IMR-90 (cell line): ENCODE data around the gene TAF3. TPM values are rescaled to one million over a fixed set of nuclear protein-coding genes. Genes with fewer than 3 reads are reported as not detected.

Experiments
- ATAC-seq: fragments of 200-7000 bp; cut with Tn5 transposase; 2 replicates; pipeline ENCODE4 v1.9.1; 2020; ENCODE audit warnings: low read depth, mild to moderate bottlenecking, moderate library complexity
- BruUV-seq: library from RNA; stranded (reverse); fragments of 400-500 nt; replicated peaks from 2 replicates; lab custom pipeline; 2021; lab: Mats Ljungman, UMichigan
- CTCF ChIA-PET: fragments of 300-600 bp; formaldehyde crosslinking; extraction: SDS; loops from one replicate; lab custom pipeline; 2021; ENCODE audit warnings: antibody characterized with exemption; lab: Yijun Ruan, JAX
- POLR2A ChIA-PET: fragments of 300-600 bp; sonication (Branson Sonifier 250); formaldehyde crosslinking; loops from one replicate; lab custom pipeline; 2022; ENCODE audit warnings: antibody characterized with exemption; ENCODE audit not compliant: unreplicated experiment; lab: Charles Lee
- DNase-seq: peaks from one replicate; pipeline ENCODE4 v3.0.0; 2013
- H2AFZ ChIP-seq: replicated peaks from 2 replicates; pipeline ENCODE3; 2013; ENCODE audit warnings: low read length, mild to moderate bottlenecking; ENCODE audit not compliant: poor library complexity
- H2AK5ac ChIP-seq: 2 replicates; pipeline ENCODE4 v1.6.1; 2013; ENCODE audit warnings: low read depth, low read length, inconsistent platforms
- H2AK9ac ChIP-seq: replicated peaks from 2 replicates; pipeline ENCODE3; 2013; ENCODE audit warnings: mild to moderate bottlenecking, low read depth, low read length, moderate library complexity; ENCODE audit not compliant: poor library complexity
- H2BK120ac ChIP-seq: 2 replicates; pipeline ENCODE4 v1.6.1; 2013; ENCODE audit warnings: low read depth, low read length, inconsistent platforms
- H2BK15ac ChIP-seq: 3 replicates; pipeline ENCODE4 v1.6.1; 2013; ENCODE audit warnings: low read depth, low read length, inconsistent platforms
- H2BK20ac ChIP-seq: 2 replicates; pipeline ENCODE4 v1.6.1; 2013; ENCODE audit warnings: low read depth, mild to moderate bottlenecking, inconsistent platforms, low read length, moderate library complexity
- H2BK5ac ChIP-seq: 2 replicates; pipeline ENCODE4 v1.6.1; 2013; ENCODE audit warnings: mild to moderate bottlenecking, low read depth, low read length, inconsistent platforms; ENCODE audit not compliant: poor library complexity, severe bottlenecking
- H3K14ac ChIP-seq: replicated peaks from 2 replicates; pipeline ENCODE4 v1.6.1; 2013; ENCODE audit warnings: low read depth, low read length, inconsistent platforms
- H3K18ac ChIP-seq: 2 replicates; pipeline ENCODE4 v1.6.1; 2013; ENCODE audit warnings: low read depth, low read length, control low read depth
- H3K23ac ChIP-seq: 2 replicates; pipeline ENCODE4 v1.6.1; 2013; ENCODE audit warnings: low read depth, low read length, inconsistent platforms
- H3K27ac ChIP-seq: 2 replicates; pipeline ENCODE4 v1.5.1; 2013; ENCODE audit warnings: mild to moderate bottlenecking, control low read depth, low read length; ENCODE audit not compliant: insufficient read depth
- H3K27me3 ChIP-seq: 2 replicates; pipeline ENCODE4 v1.6.1; 2013; ENCODE audit warnings: low read length; ENCODE audit not compliant: control insufficient read depth, insufficient read depth
- H3K36me3 ChIP-seq: 2 replicates; pipeline ENCODE4 v1.6.1; 2013; ENCODE audit warnings: low read length, mixed read lengths; ENCODE audit not compliant: control insufficient read depth, insufficient read depth
- H3K4ac ChIP-seq: 2 replicates; pipeline ENCODE4 v1.6.1; 2013; ENCODE audit warnings: low read depth, low read length, inconsistent platforms
- H3K4me1 ChIP-seq: 2 replicates; pipeline ENCODE4 v1.6.1; 2013; ENCODE audit warnings: low read length, mixed read lengths; ENCODE audit not compliant: control insufficient read depth, insufficient read depth
- H3K4me2 ChIP-seq: 2 replicates; pipeline ENCODE4 v1.6.1; 2013; ENCODE audit warnings: low read depth, mild to moderate bottlenecking, control low read depth, low read length, moderate library complexity
- H3K4me3 ChIP-seq: 2 replicates; pipeline ENCODE4 v1.5.1; 2013; ENCODE audit warnings: low read depth, mild to moderate bottlenecking, control low read depth, low read length, moderate library complexity; ENCODE audit not compliant: insufficient read depth
- H3K56ac ChIP-seq: 2 replicates; pipeline ENCODE4 v1.6.1; 2013; ENCODE audit warnings: low read length, inconsistent platforms; ENCODE audit not compliant: insufficient read depth; ENCODE audit errors: extremely low read depth
- H3K79me1 ChIP-seq, 2 experiments: 2 replicates each; pipeline ENCODE4 v1.6.1; 2013; ENCODE audit warnings: low read length in 2 of 2, inconsistent platforms in 1 of 2, low read depth in 1 of 2
- H3K9ac ChIP-seq: 2 replicates; pipeline ENCODE4 v1.6.1; 2013; ENCODE audit warnings: low read depth, low read length, control low read depth
- H3K9me1 ChIP-seq: 2 replicates; pipeline ENCODE4 v1.6.1; 2013; ENCODE audit warnings: low read length, inconsistent platforms; ENCODE audit not compliant: insufficient read depth
- H3K9me3 ChIP-seq: 2 replicates; pipeline ENCODE4 v1.6.1; 2013; ENCODE audit warnings: low read length; ENCODE audit not compliant: control insufficient read depth, insufficient read depth
- H4K20me1 ChIP-seq: 2 replicates; pipeline ENCODE4 v1.6.1; 2013; ENCODE audit warnings: low read length, inconsistent platforms; ENCODE audit not compliant: insufficient read depth
- H4K5ac ChIP-seq: 2 replicates; pipeline ENCODE4 v1.6.1; 2013; ENCODE audit warnings: mild to moderate bottlenecking, low read depth, low read length, control low read depth
- H4K8ac ChIP-seq, 2 experiments: 2 replicates each; pipeline ENCODE4 v1.6.1; 2013; ENCODE audit warnings: low read depth in 2 of 2, low read length in 2 of 2, control low read depth in 1 of 2, inconsistent platforms in 1 of 2
- H4K91ac ChIP-seq: 2 replicates; pipeline ENCODE4 v1.6.1; 2013; ENCODE audit warnings: low read depth, low read length, inconsistent platforms; ENCODE audit not compliant: insufficient read depth
- BHLHE40 ChIP-seq: fragments of 150-350 bp; IDR thresholded peaks from 2 replicates; pipeline ENCODE4 v1.6.1; 2016; ENCODE audit warnings: mild to moderate bottlenecking, low read depth, low read length
- CHD1 ChIP-seq: IDR thresholded peaks from 2 replicates; pipeline ENCODE4 v1.6.1; 2012; ENCODE audit warnings: low read depth, low read length, improper control_type of control experiment
- CTCF ChIP-seq: conservative IDR thresholded peaks from 2 replicates; pipeline ENCODE4 v1.5.1; 2012; ENCODE audit warnings: mild to moderate bottlenecking, low read depth, low read length, improper control_type of control experiment
- ELK1 ChIP-seq: fragments of 150-350 bp; IDR thresholded peaks from 2 replicates; pipeline ENCODE4 v1.6.1; 2016; ENCODE audit warnings: low read depth, mild to moderate bottlenecking, low read length, moderate library complexity, borderline replicate concordance
- FOS ChIP-seq: fragments of 150-350 bp; IDR thresholded peaks from 2 replicates; pipeline ENCODE4 v1.6.1; 2016; ENCODE audit warnings: low read depth, low read length
- MAZ ChIP-seq: IDR thresholded peaks from 2 replicates; pipeline ENCODE4 v1.6.1; 2012; ENCODE audit warnings: low read depth, mild to moderate bottlenecking, low read length, improper control_type of control experiment, moderate library complexity, borderline replicate concordance
- MXI1 ChIP-seq: IDR thresholded peaks from 2 replicates; pipeline ENCODE4 v1.6.1; 2012; ENCODE audit warnings: low read depth, mild to moderate bottlenecking, low read length, moderate library complexity, borderline replicate concordance
- NFE2L2 ChIP-seq: fragments of 150-350 bp; IDR thresholded peaks from 2 replicates; pipeline ENCODE4 v1.6.1; 2016; ENCODE audit warnings: low read depth, mild to moderate bottlenecking, low read length
- POLR2A ChIP-seq: IDR thresholded peaks from 2 replicates; pipeline ENCODE4 v1.6.1; 2012; ENCODE audit warnings: mild to moderate bottlenecking, low read depth, low read length
- RAD21 ChIP-seq: IDR thresholded peaks from 2 replicates; pipeline ENCODE4 v1.6.1; 2012; ENCODE audit warnings: low read length, improper control_type of control experiment
- RCOR1 ChIP-seq: IDR thresholded peaks from 2 replicates; pipeline ENCODE4 v1.6.1; 2012; ENCODE audit warnings: mild to moderate bottlenecking, low read length, improper control_type of control experiment; ENCODE audit not compliant: insufficient replicate concordance
- RFX5 ChIP-seq: IDR thresholded peaks from 2 replicates; pipeline ENCODE4 v1.8.0; 2012; ENCODE audit warnings: low read depth, mild to moderate bottlenecking, low read length, moderate library complexity
- SMC3 ChIP-seq: fragments of 150-350 bp; IDR thresholded peaks from 2 replicates; pipeline ENCODE4 v1.6.1; 2016; ENCODE audit warnings: low read depth, mild to moderate bottlenecking, antibody characterized with exemption, low read length, moderate library complexity
- USF2 ChIP-seq: fragments of 150-350 bp; IDR thresholded peaks from 2 replicates; pipeline ENCODE4 v1.6.1; 2017; ENCODE audit warnings: mild to moderate bottlenecking, antibody characterized with exemption, low read length, low read depth
- WGBS, 2 experiments: methylation state at CpG; one replicate each; pipeline versions ENCODE4 v1.1.5 to v1.1.7; 2013; ENCODE audit warnings: missing lambda C conversion rate in 2 of 2; ENCODE audit not compliant: insufficient read length in 1 of 2; ENCODE audit errors: extremely low coverage in 2 of 2; 5-methylcytosine and 5-hydroxymethylcytosine counted together
- dilution Hi-C: fragments of 300-500 bp; cut with HindIII; formaldehyde crosslinking; loops from one replicate; pipeline ENCODE4 v1.14.3; 2018; ENCODE audit warnings: low sequenced_read_pairs; ENCODE audit not compliant: unreplicated experiment
- in situ Hi-C: fragments of 300-500 bp; cut with MboI; formaldehyde crosslinking; loops from 3 replicates; pipeline ENCODE4 v1.14.3; 2019; ENCODE audit warnings: low sequenced_read_pairs, inconsistent platforms, mixed read lengths
- intact Hi-C: fragments of 100-400 bp; cut with micrococcal nuclease; formaldehyde crosslinking; loops from 2 replicates; pipeline ENCODE4 v1.10.0; 2022
- polyA plus RNA-seq, 3 experiments: library from polyadenylated mRNA; depleted of rRNA; stranded (reverse); fragments of >200 nt; gene quantifications; 2 replicates each; pipeline ENCODE4 v1.2.3, GENCODE V29; 2012; ENCODE audit warnings: low replicate concordance in 1 of 3
- total RNA-seq: library from RNA; depleted of rRNA; stranded (reverse); fragments of >200 nt; gene quantifications from 2 replicates; pipeline ENCODE4 v1.2.3, GENCODE V29; 2012

Gene TAF3
- total and polyA plus RNA-seq, 2 of the 4 experiments (the other 2 are of a cell fraction): 1.4 to 2.3 TPM

- no peak overlapping the region for H3K27ac ChIP-seq
- dilution Hi-C loops: no loop called here
- BruUV-seq: no TSS peak
- H2BK5ac ChIP-seq: no peak overlapping the region
- H4K5ac ChIP-seq: no peak overlapping the region
- H2AK9ac ChIP-seq: no peak overlapping the region
- H4K91ac ChIP-seq: no peak overlapping the region
- intact Hi-C loops: no loop called here
- in situ Hi-C loops: no loop called here
- no peaks in the 10 kb centered on the region for H4K20me1 ChIP-seq
- no peaks in the 10 kb centered on the region for H3K79me1 ChIP-seq
- H2AFZ ChIP-seq: peak overlapping the region; percentile 70
- H3K4me2 ChIP-seq: no peak overlapping the region
- ATAC-seq: no peak
- no peaks in the 10 kb centered on the region for H3K36me3 ChIP-seq
- no peak overlapping the region for H2AK5ac ChIP-seq
- ChIA-PET POLR2A (no interaction called here), CTCF (no interaction called here)
- TF ChIP-seq CHD1: no peak
- TF ChIP-seq MAZ: no peak
- no peak for TF ChIP-seq RCOR1
- no peak for TF ChIP-seq MXI1
- TF ChIP-seq USF2: no peak
- TF ChIP-seq CTCF: no peak
- no peak for TF ChIP-seq FOS
- no peak for TF ChIP-seq ELK1
- TF ChIP-seq BHLHE40: no peak
- no peak for TF ChIP-seq SMC3
- TF ChIP-seq POLR2A: no peak
- no peak for TF ChIP-seq NFE2L2
- TF ChIP-seq RFX5: no peak
- TF ChIP-seq RAD21: no peak
- no peak overlapping the region for H3K56ac ChIP-seq
- DNase-seq: no peak
- H3K23ac ChIP-seq: no peak overlapping the region
- no peak overlapping the region for H4K8ac ChIP-seq
- no peak overlapping the region for H3K4ac ChIP-seq
- no peaks in the 10 kb centered on the region for H3K4me1 ChIP-seq
- H3K27me3 ChIP-seq: peaks cover 83% of the 10 kb centered on the region
- no peak overlapping the region for H2BK15ac ChIP-seq
- H2BK20ac ChIP-seq: no peak overlapping the region
- H3K9me3 ChIP-seq: peaks cover 4% of the 10 kb centered on the region; the same call in 1 of the 2 replicates
- no peaks in the 10 kb centered on the region for H3K9me1 ChIP-seq
- no peak overlapping the region for H3K14ac ChIP-seq
- WGBS, 2 experiments: 9% methylated on average over 6 of the region's 85 CpGs; no CpG with 5 or more reads in 1 of the 2 experiments
- H2BK120ac ChIP-seq: no peak overlapping the region
- H3K9ac ChIP-seq: no peak overlapping the region
- no peak overlapping the region for H3K4me3 ChIP-seq
- no peak overlapping the region for H3K18ac ChIP-seq
These were observed 237.4 kb downstream of the TAF3 start for GRCh38 chr10:8055420-8056349.
